K562 (cell line): ENCODE results near the gene LSS. TPM values are rescaled to one million over a fixed set of nuclear protein-coding genes. Genes with fewer than 3 reads are reported as not detected.
A peak's percentile ranks its signal among the peaks of the same experiment; 100 is the strongest.

Source experiments
- E2F1 ChIP-seq: sonication (generic); formaldehyde crosslinking; IDR thresholded peaks from 2 replicates; pipeline ENCODE4 v1.8.1; 2023; ENCODE audit warnings: mild to moderate bottlenecking, missing genetic modification reagents, moderate library complexity
- FOS ChIP-seq: IDR thresholded peaks from 3 replicates; pipeline ENCODE4 v1.6.1; 2011; ENCODE audit not compliant: insufficient read length; ENCODE audit errors: extremely low read depth
- KAT7 ChIP-seq: sonication (generic); formaldehyde crosslinking; IDR thresholded peaks from 2 replicates; pipeline ENCODE4 v1.8.0; 2022; ENCODE audit warnings: missing genetic modification reagents, mild to moderate bottlenecking, borderline replicate concordance
- MNT ChIP-seq, 2 experiments: fragments of 450-650 bp; conservative IDR thresholded peaks; 2 replicates each; pipeline ENCODE4 v1.6.1; 2017; ENCODE audit warnings: mild to moderate bottlenecking in 2 of 2, moderate library complexity in 2 of 2
- NRF1 ChIP-seq, 2 experiments: fragments of 450-650 bp; IDR thresholded peaks in 1 of 2; conservative IDR thresholded peaks in 1 of 2; 2 replicates each; pipeline ENCODE4 v1.6.1; 2014; ENCODE audit warnings: mild to moderate bottlenecking in 2 of 2
- POLR2H ChIP-seq: IDR thresholded peaks from 2 replicates; pipeline ENCODE4 v1.6.1; 2016; ENCODE audit warnings: missing genetic modification characterization, low read depth, mild to moderate bottlenecking, control low read depth, missing compliant biosample characterization, moderate library complexity
- polyA plus RNA-seq, 8 experiments: library from polyadenylated mRNA; depleted of rRNA in 4 of 8; stranded (reverse) in 5 of 8; unstranded in 3 of 8; fragments of >200 nt; fragmentation: Nextera tagmentation in 2 of 8; fragmentation: Illumina TruSeq in 1 of 8; extraction: Ambion mirVana in 2 of 8; extraction: Trizol in 1 of 8; gene quantifications; 2 replicates each; pipeline versions ENCODE4 v1.2.1 to v1.2.3, GENCODE V29; 2011 to 2014; ENCODE audit warnings: inconsistent platforms in 1 of 8, missing spikeins in 1 of 8
- total RNA-seq, 7 experiments: library from RNA; depleted of rRNA in 6 of 7; stranded (reverse); fragments of >200 nt in 6 of 7; fragmentation: Illumina TruSeq in 2 of 7; extraction: Trizol in 2 of 7; gene quantifications; 2 replicates each; pipeline versions ENCODE4 v1.2.1 to v1.2.3, GENCODE V29; 2011 to 2021; ENCODE audit warnings: low replicate concordance in 1 of 7
- TF ChIP-seq, protein P1 (sequence below): fragments of 450-650 bp; IDR thresholded peaks from 2 replicates; pipeline ENCODE4 v1.6.1; 2017; ENCODE audit warnings: antibody characterized with exemption, mild to moderate bottlenecking
- TF ChIP-seq, protein P2 (sequence below): fragments of 200-400 bp; formaldehyde crosslinking; IDR thresholded peaks from 2 replicates; pipeline ENCODE4 v1.6.1; 2017; ENCODE audit warnings: mild to moderate bottlenecking, low read depth, low read length, moderate library complexity
- TF ChIP-seq, protein P3 (sequence below): fragments of 450-650 bp; IDR thresholded peaks from 2 replicates; pipeline ENCODE4 v1.7.0; 2016; ENCODE audit warnings: borderline replicate concordance

The LSS gene
- total and polyA plus RNA-seq, 9 of the 15 experiments (the other 6 are each of a cell fraction or from before 2014, with no cell fraction given), result 2.2 to 89.5 (median 37.4) TPM

GRCh38 chr21:46180079-46180722 is 48.4 kb downstream of the LSS start (continued):
- TF ChIP-seq KAT7 (CRISPR knock-in tag), result peak; percentile 87; the same call in 1 of the 2 replicates
- TF ChIP-seq, protein P1, sequence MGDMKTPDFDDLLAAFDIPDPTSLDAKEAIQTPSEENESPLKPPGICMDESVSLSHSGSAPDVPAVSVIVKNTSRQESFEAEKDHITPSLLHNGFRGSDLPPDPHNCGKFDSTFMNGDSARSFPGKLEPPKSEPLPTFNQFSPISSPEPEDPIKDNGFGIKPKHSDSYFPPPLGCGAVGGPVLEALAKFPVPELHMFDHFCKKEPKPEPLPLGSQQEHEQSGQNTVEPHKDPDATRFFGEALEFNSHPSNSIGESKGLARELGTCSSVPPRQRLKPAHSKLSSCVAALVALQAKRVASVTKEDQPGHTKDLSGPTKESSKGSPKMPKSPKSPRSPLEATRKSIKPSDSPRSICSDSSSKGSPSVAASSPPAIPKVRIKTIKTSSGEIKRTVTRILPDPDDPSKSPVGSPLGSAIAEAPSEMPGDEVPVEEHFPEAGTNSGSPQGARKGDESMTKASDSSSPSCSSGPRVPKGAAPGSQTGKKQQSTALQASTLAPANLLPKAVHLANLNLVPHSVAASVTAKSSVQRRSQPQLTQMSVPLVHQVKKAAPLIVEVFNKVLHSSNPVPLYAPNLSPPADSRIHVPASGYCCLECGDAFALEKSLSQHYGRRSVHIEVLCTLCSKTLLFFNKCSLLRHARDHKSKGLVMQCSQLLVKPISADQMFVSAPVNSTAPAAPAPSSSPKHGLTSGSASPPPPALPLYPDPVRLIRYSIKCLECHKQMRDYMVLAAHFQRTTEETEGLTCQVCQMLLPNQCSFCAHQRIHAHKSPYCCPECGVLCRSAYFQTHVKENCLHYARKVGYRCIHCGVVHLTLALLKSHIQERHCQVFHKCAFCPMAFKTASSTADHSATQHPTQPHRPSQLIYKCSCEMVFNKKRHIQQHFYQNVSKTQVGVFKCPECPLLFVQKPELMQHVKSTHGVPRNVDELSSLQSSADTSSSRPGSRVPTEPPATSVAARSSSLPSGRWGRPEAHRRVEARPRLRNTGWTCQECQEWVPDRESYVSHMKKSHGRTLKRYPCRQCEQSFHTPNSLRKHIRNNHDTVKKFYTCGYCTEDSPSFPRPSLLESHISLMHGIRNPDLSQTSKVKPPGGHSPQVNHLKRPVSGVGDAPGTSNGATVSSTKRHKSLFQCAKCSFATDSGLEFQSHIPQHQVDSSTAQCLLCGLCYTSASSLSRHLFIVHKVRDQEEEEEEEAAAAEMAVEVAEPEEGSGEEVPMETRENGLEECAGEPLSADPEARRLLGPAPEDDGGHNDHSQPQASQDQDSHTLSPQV, result peak; percentile 55; the same call in 1 of the 2 replicates
- TF ChIP-seq FOS, result no peak
- TF ChIP-seq, protein P2, sequence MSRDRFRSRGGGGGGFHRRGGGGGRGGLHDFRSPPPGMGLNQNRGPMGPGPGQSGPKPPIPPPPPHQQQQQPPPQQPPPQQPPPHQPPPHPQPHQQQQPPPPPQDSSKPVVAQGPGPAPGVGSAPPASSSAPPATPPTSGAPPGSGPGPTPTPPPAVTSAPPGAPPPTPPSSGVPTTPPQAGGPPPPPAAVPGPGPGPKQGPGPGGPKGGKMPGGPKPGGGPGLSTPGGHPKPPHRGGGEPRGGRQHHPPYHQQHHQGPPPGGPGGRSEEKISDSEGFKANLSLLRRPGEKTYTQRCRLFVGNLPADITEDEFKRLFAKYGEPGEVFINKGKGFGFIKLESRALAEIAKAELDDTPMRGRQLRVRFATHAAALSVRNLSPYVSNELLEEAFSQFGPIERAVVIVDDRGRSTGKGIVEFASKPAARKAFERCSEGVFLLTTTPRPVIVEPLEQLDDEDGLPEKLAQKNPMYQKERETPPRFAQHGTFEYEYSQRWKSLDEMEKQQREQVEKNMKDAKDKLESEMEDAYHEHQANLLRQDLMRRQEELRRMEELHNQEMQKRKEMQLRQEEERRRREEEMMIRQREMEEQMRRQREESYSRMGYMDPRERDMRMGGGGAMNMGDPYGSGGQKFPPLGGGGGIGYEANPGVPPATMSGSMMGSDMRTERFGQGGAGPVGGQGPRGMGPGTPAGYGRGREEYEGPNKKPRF, result no peak
- TF ChIP-seq NRF1 (conservative IDR thresholded peaks at IDR 0.05 in 1 of 2, IDR thresholded peaks at IDR 0.05 in 1 of 2), result peak; percentile 82 to 85
- TF ChIP-seq POLR2H (tag), result no peak
- TF ChIP-seq, protein P3, sequence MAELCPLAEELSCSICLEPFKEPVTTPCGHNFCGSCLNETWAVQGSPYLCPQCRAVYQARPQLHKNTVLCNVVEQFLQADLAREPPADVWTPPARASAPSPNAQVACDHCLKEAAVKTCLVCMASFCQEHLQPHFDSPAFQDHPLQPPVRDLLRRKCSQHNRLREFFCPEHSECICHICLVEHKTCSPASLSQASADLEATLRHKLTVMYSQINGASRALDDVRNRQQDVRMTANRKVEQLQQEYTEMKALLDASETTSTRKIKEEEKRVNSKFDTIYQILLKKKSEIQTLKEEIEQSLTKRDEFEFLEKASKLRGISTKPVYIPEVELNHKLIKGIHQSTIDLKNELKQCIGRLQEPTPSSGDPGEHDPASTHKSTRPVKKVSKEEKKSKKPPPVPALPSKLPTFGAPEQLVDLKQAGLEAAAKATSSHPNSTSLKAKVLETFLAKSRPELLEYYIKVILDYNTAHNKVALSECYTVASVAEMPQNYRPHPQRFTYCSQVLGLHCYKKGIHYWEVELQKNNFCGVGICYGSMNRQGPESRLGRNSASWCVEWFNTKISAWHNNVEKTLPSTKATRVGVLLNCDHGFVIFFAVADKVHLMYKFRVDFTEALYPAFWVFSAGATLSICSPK, result no peak
- TF ChIP-seq E2F1, result 0 out of 2 replicates have a peak, but pooled peaks have one; percentile 17
- TF ChIP-seq MNT (conservative IDR thresholded peaks at IDR 0.05), result peak; percentile 92 to 93
